ENCODE results near the gene HAND2.

Gene HAND2

DNA sequence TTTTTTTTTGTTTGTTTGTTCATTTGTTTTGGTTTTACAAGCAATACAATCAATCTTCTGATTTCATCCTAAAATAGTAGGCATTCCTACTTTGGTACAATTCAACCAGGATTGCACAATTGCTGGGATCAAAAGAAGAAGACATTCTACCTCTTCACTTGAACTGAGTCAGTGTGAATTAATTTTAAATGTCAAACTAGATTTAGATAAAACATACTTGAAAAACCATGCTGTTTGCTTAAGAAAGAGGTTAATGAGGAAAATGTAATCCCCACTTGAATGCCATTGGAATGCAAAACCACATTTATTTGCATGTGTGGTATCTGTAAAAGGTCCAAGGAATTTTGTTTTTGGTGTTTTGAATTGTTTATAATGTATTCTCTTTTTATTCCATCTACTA, 40.5 kb downstream of the HAND2 start:
- TF ChIP-seq, protein P1, sequence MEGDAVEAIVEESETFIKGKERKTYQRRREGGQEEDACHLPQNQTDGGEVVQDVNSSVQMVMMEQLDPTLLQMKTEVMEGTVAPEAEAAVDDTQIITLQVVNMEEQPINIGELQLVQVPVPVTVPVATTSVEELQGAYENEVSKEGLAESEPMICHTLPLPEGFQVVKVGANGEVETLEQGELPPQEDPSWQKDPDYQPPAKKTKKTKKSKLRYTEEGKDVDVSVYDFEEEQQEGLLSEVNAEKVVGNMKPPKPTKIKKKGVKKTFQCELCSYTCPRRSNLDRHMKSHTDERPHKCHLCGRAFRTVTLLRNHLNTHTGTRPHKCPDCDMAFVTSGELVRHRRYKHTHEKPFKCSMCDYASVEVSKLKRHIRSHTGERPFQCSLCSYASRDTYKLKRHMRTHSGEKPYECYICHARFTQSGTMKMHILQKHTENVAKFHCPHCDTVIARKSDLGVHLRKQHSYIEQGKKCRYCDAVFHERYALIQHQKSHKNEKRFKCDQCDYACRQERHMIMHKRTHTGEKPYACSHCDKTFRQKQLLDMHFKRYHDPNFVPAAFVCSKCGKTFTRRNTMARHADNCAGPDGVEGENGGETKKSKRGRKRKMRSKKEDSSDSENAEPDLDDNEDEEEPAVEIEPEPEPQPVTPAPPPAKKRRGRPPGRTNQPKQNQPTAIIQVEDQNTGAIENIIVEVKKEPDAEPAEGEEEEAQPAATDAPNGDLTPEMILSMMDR (IDR thresholded peaks at IDR 0.05; ENCODE audit: poor library complexity, severe bottlenecking) = no peak
- Histone ChIP-seq H3K9me3 (ENCODE audit: severe bottlenecking) (no peaks in the 10 kb centered on the region), H3K36me3 (ENCODE audit: low read depth) (no peaks in the 10 kb centered on the region), H3K4me3 (ENCODE audit: severe bottlenecking) (no peak overlapping the region), H3K27ac (ENCODE audit: poor library complexity, severe bottlenecking) (no peak overlapping the region), H3K4me1 (ENCODE audit: insufficient read depth, poor library complexity, severe bottlenecking) (peaks cover 4% of the 10 kb centered on the region), H3K27me3 (ENCODE audit: insufficient read depth, poor library complexity, severe bottlenecking) (peaks cover 1% of the 10 kb centered on the region)
- DNase-seq (ENCODE audit: low spot score) (no peak), ATAC-seq (ENCODE audit: low read depth) (no peak)

- Histone ChIP-seq H3K4me3 (ENCODE audit: severe bottlenecking) (no peak overlapping the region), H3K4me1 (ENCODE audit: insufficient read depth, poor library complexity, severe bottlenecking) (peaks cover 1% of the 10 kb centered on the region), H3K27ac (ENCODE audit: poor library complexity, severe bottlenecking) (no peak overlapping the region), H3K9me3 (ENCODE audit: severe bottlenecking) (no peaks in the 10 kb centered on the region), H3K27me3 (ENCODE audit: insufficient read depth, poor library complexity, severe bottlenecking) (no peaks in the 10 kb centered on the region), H3K36me3 (ENCODE audit: low read depth) (no peaks in the 10 kb centered on the region)
- TF ChIP-seq, protein P1 (IDR thresholded peaks at IDR 0.05; ENCODE audit: poor library complexity, severe bottlenecking) = no peak
- DNase-seq (ENCODE audit: low spot score) = no peak
- ATAC-seq (ENCODE audit: low read depth) = no peak
These were observed 41.4 kb downstream of the HAND2 start for GRCh38 chr4:173488656-173489055.

- ATAC-seq (ENCODE audit: low read depth) (no peak), DNase-seq (ENCODE audit: low spot score) (no peak)
- no peaks in the 10 kb centered on the region for H3K9me3 ChIP-seq (ENCODE audit: severe bottlenecking)
- H3K4me1 ChIP-seq (ENCODE audit: insufficient read depth, poor library complexity, severe bottlenecking) = no peaks in the 10 kb centered on the region
- no peaks in the 10 kb centered on the region for H3K36me3 ChIP-seq (ENCODE audit: low read depth)
- H3K27ac ChIP-seq (ENCODE audit: poor library complexity, severe bottlenecking) = no peak overlapping the region
- no peak overlapping the region for H3K4me3 ChIP-seq (ENCODE audit: severe bottlenecking)
- TF ChIP-seq, protein P1 (IDR thresholded peaks at IDR 0.05; ENCODE audit: poor library complexity, severe bottlenecking) = no peak
- H3K27me3 ChIP-seq (ENCODE audit: insufficient read depth, poor library complexity, severe bottlenecking) = no peaks in the 10 kb centered on the region
These were observed 42.0 kb downstream of the HAND2 start for GRCh38 chr4:173488074-173488473.

- no peaks in the 10 kb centered on the region for H3K36me3 ChIP-seq (ENCODE audit: low read depth)
- no peak for ATAC-seq (ENCODE audit: low read depth)
- no peak overlapping the region for H3K4me3 ChIP-seq (ENCODE audit: severe bottlenecking)
- H3K9me3 ChIP-seq (ENCODE audit: severe bottlenecking) = no peaks in the 10 kb centered on the region
- no peaks in the 10 kb centered on the region for H3K27me3 ChIP-seq (ENCODE audit: insufficient read depth, poor library complexity, severe bottlenecking)
- H3K4me1 ChIP-seq (ENCODE audit: insufficient read depth, poor library complexity, severe bottlenecking) = no peaks in the 10 kb centered on the region
- TF ChIP-seq, protein P1 (IDR thresholded peaks at IDR 0.05; ENCODE audit: poor library complexity, severe bottlenecking) = no peak
- H3K27ac ChIP-seq (ENCODE audit: poor library complexity, severe bottlenecking) = no peak overlapping the region
- DNase-seq (ENCODE audit: low spot score) = no peak
These were observed 43.2 kb downstream of the HAND2 start for GRCh38 chr4:173486714-173487392.

DNA sequence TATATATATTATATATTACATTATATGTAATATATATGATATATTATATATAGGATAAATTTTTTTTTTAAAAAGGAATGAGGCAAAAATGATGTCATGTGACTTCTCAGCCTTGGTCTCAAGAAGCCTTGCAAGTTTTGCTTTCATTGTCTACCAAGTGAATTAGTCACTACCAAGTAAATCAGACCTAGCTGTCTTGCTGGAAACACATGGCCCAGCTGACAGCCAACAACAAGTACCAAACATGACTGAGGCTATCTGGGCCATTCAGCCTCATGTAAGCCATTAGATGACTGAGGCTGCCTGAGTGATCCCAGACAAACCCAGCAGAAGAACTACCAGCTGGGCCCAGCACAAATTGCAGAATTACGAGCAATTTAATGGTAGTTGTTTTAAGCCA, 44.9 kb downstream of the HAND2 start:
- Histone ChIP-seq H3K27me3 (ENCODE audit: insufficient read depth, poor library complexity, severe bottlenecking) (no peaks in the 10 kb centered on the region), H3K9me3 (ENCODE audit: severe bottlenecking) (no peaks in the 10 kb centered on the region), H3K4me1 (ENCODE audit: insufficient read depth, poor library complexity, severe bottlenecking) (no peaks in the 10 kb centered on the region), H3K4me3 (ENCODE audit: severe bottlenecking) (no peak overlapping the region), H3K27ac (ENCODE audit: poor library complexity, severe bottlenecking) (no peak overlapping the region), H3K36me3 (ENCODE audit: low read depth) (no peaks in the 10 kb centered on the region)
- TF ChIP-seq, protein P1 (IDR thresholded peaks at IDR 0.05; ENCODE audit: poor library complexity, severe bottlenecking) = no peak
- DNase-seq (ENCODE audit: low spot score) (no peak), ATAC-seq (ENCODE audit: low read depth) (no peak)

Measured in RWPE2 (cell line).